ENCODE results near the gene ZNF649.

Gene ZNF649

DNA sequence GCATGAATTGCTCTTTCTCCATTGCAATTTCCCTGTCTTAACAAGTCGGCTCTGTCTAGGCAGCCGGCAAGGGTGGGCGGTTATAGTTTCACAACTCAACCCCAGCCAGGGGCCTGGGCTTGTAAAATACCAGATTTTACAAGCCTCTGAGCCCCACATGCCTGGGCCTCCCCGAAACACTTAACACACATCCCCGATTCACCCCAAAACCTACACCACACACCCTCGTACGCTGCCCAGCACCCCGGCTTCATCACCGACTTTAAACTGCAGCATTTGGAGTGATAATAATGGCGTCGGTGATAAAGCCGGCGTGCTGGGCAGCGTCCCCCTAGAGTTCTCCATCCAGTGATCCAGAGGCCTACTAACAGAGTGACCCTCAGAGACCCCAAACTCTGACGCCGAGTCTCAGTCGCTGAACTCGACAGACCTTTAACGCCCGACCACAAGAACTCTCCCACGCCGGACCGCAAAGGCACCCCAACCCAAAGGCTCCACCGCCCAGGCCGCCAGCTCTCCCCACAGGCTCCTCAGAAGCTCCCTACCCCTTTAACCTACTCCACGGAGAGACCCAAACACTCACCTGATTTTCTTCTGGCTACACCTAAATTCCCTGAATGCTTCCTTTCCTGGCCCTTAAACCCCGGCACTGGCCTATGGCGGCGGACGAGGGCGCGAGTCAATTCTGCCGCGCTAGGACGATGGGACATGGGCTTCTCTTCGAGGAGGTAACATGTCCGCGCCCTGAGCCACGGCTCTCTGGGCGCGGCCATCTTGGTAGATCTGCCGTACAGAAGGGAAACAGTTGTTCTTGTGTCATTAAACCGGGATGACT, at the start of gene ZNF649:
Gene ZNF649, minus strand, starts transcription at position 687 of the 835 bp plus-strand sequence. CDS start 4,910 bp downstream, outside the sequence.
- TF ChIP-seq, protein P1, sequence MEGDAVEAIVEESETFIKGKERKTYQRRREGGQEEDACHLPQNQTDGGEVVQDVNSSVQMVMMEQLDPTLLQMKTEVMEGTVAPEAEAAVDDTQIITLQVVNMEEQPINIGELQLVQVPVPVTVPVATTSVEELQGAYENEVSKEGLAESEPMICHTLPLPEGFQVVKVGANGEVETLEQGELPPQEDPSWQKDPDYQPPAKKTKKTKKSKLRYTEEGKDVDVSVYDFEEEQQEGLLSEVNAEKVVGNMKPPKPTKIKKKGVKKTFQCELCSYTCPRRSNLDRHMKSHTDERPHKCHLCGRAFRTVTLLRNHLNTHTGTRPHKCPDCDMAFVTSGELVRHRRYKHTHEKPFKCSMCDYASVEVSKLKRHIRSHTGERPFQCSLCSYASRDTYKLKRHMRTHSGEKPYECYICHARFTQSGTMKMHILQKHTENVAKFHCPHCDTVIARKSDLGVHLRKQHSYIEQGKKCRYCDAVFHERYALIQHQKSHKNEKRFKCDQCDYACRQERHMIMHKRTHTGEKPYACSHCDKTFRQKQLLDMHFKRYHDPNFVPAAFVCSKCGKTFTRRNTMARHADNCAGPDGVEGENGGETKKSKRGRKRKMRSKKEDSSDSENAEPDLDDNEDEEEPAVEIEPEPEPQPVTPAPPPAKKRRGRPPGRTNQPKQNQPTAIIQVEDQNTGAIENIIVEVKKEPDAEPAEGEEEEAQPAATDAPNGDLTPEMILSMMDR (conservative IDR thresholded peaks at IDR 0.05; ENCODE audit: low read length): no peak; the same call in 1 of the 2 replicates
- peak; percentile 82 for DNase-seq (ENCODE audit: low read depth)
- H3K4me3 ChIP-seq (ENCODE audit: low read length): peak within 1 kb of the TSS; percentile 90

GRCh38 chr19:51948975-51949374, 44.2 kb upstream of the ZNF649 start:
- TF ChIP-seq, protein P1 (conservative IDR thresholded peaks at IDR 0.05; ENCODE audit: low read length): no peak
- DNase-seq (ENCODE audit: low read depth): peak; percentile 33
- peak overlapping the region; percentile 47 for H3K4me3 ChIP-seq (ENCODE audit: low read length)

DNA sequence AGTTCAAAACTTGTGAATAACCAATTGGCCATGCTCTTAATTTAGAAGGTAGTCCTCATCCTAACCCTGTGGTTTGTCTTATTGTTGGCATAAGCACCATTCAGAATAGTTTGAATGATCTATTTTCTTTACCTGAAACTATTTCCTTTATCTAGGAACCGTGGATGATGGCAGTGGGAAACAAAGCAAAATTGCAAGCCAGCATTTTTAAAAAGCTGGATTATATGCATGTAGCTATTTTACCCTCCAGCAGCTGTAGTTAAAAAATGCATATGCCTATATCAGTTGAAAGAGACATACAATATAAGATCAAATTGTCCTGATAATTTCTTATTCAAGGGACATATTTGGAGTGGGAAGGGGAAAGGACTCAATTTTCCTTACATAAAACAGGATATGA, 41.8 kb upstream of the ZNF649 start:
- DNase-seq (ENCODE audit: low read depth): no peak
- H3K4me3 ChIP-seq (ENCODE audit: low read length): no peak overlapping the region
- TF ChIP-seq, protein P1 (conservative IDR thresholded peaks at IDR 0.05; ENCODE audit: low read length): no peak

DNA sequence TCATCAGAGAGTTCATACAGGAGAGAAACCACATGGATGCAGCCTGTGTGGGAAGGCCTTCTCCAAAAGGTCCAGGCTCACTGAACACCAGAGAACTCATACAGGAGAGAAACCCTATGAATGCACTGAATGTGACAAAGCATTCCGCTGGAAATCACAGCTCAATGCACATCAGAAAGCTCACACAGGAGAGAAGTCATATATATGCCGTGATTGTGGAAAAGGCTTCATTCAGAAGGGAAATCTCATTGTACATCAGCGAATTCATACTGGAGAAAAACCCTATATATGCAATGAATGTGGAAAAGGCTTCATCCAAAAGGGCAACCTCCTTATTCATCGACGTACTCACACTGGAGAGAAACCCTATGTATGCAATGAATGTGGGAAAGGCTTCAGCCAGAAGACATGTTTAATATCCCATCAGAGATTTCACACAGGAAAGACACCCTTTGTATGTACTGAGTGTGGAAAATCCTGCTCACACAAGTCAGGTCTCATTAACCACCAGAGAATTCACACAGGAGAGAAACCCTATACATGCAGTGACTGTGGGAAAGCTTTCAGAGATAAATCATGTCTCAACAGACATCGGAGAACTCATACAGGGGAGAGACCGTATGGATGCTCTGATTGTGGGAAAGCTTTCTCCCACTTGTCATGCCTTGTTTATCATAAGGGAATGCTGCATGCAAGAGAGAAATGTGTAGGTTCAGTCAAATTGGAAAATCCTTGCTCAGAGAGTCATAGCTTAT, 40.2 kb upstream of the ZNF649 start:
- TF ChIP-seq, protein P1 (conservative IDR thresholded peaks at IDR 0.05; ENCODE audit: low read length): no peak
- DNase-seq (ENCODE audit: low read depth): no peak
- H3K4me3 ChIP-seq (ENCODE audit: low read length): no peak overlapping the region

- no peak for DNase-seq (ENCODE audit: low read depth)
- H3K4me3 ChIP-seq (ENCODE audit: low read length): no peak overlapping the region
- TF ChIP-seq, protein P1 (conservative IDR thresholded peaks at IDR 0.05; ENCODE audit: low read length): no peak
Observed at GRCh38 chr19:51938936-51939335, 34.1 kb upstream of the ZNF649 start.

DNA sequence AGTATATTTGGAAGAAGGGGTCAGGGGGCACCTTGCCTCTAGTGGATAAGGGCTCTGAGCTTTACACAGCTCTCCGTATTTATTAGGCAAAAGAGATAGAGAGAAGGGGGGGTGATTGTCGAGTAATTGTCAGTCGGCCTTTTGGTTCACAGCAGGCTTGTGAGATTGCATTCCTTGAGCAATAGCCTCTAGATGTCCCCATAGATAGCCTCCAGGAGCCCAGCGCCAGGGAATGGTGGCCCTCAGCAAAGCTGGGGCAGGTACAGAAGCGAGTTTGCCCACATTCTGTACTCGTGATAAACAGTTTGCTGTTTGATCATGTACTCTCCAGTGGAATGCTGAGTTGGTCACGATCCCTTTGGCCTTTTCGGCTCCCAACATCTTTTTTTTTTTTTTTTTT, 27.1 kb upstream of the ZNF649 start:
- TF ChIP-seq, protein P1 (conservative IDR thresholded peaks at IDR 0.05; ENCODE audit: low read length): no peak
- H3K4me3 ChIP-seq (ENCODE audit: low read length): no peak overlapping the region
- DNase-seq (ENCODE audit: low read depth): no peak

Data from AG10803 (cell line).